Cardiac fibroblast (primary cell): ENCODE results near the gene BAZ2B.
"Not testable (repeated sequence)": the region's sequence is repeated elsewhere in the genome, so short reads cannot be mapped to it uniquely, and the experiment has no call there.

ENCODE experiments used
- DNase-seq, 2 donors: peaks; one replicate each; pipeline versions ENCODE4 v3.0.0 to v3.0.0-alpha.2; 2010; ENCODE audit warnings: low read depth in 2 of 2
- H3K4me3 ChIP-seq, 2 donors: replicated peaks in 1 of 2; 1 replicate in 1 of 2; 2 replicates in 1 of 2; pipeline ENCODE4 v1.5.1; 2011; ENCODE audit warnings: low read depth in 2 of 2, low read length in 2 of 2, mild to moderate bottlenecking in 2 of 2, moderate library complexity in 1 of 2
- TF ChIP-seq, protein P1 (sequence below): IDR thresholded peaks from one replicate; pipeline ENCODE4 v1.5.1; 2011; ENCODE audit warnings: low read depth, mild to moderate bottlenecking, low read length, inconsistent platforms

BAZ2B gene

DNA sequence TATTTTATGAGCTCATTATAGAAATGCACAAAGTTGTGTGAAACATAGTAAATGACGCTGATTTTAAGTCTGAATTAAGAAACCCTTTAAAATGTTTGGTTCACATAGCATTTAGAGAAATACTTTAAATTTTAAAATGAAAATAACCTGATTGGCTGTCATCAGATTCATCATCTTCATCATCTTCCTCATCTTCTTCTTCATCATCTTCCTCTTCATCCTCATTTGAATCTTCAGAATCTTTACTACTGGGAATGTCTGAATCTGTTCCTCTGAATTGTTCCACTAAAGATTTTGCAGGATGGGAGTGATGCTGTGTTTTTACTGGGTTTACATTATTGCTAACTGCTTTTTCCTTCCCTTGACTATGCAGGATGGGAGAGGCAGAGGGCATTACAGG lies 183.7 kb downstream of the BAZ2B start:
- TF ChIP-seq, protein P1, sequence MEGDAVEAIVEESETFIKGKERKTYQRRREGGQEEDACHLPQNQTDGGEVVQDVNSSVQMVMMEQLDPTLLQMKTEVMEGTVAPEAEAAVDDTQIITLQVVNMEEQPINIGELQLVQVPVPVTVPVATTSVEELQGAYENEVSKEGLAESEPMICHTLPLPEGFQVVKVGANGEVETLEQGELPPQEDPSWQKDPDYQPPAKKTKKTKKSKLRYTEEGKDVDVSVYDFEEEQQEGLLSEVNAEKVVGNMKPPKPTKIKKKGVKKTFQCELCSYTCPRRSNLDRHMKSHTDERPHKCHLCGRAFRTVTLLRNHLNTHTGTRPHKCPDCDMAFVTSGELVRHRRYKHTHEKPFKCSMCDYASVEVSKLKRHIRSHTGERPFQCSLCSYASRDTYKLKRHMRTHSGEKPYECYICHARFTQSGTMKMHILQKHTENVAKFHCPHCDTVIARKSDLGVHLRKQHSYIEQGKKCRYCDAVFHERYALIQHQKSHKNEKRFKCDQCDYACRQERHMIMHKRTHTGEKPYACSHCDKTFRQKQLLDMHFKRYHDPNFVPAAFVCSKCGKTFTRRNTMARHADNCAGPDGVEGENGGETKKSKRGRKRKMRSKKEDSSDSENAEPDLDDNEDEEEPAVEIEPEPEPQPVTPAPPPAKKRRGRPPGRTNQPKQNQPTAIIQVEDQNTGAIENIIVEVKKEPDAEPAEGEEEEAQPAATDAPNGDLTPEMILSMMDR: no peak
- DNase-seq: no peak
- H3K4me3 ChIP-seq: no peak overlapping the region

DNA sequence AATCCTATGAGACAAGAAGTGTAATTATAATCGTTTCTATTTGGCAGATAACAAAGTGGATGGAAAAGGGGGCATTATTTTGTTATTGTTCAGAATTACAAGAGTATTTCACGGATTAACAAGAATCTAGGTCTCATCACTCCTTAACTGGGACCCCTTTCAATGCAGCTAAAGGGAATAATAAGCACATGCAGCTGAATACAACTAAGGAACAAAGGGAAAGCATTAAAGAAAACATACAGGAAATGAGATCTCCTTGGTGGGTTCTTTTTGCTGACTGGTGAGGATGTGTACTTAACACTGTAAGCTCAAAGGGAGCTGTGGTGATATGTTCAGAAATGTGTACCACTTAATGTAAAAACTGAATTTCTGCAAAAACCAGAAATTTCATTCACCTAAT lies 189.3 kb downstream of the BAZ2B start:
- no peak for DNase-seq
- no peak overlapping the region for H3K4me3 ChIP-seq
- TF ChIP-seq, protein P1: no peak

DNA sequence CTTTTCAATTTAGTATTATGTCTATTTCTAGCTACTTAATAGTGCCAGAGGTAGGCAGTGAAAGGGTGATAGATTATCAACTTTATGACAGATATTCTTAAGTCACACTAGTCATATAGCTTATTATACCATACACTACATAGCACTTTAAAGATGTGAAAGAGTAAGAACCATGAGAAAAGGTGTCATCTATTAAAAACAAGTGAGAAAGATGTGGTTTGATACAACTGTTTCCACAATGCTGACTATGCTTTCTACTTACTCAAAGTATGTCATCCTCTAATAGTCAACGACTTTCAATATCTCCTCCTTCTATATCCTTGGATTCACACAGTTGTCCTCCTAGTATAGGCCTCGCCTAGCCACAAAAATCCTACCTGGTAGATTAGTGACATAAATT lies 196.9 kb downstream of the BAZ2B start:
- TF ChIP-seq, protein P1: no peak
- no peak overlapping the region for H3K4me3 ChIP-seq
- DNase-seq: no peak

DNA sequence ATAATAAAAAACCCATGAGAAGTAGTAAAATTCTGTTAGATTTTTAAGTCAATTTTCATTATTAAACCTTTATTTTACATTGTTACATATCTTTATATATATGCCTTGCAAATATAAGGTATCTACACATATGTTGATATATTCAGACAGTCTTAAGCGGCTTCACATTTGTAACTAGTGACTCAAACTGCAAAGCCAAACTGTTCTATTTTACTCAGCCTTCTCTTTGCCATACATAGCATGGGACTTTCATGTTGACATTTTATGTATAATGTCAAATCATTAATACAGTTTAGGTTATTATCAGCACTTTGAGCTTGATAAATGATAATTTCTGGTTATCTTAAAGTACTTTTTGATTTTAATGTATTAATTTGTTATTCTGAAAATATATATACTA lies 204.9 kb downstream of the BAZ2B start:
- TF ChIP-seq, protein P1: no peak
- no peak for DNase-seq
- H3K4me3 ChIP-seq: no peak overlapping the region

DNA sequence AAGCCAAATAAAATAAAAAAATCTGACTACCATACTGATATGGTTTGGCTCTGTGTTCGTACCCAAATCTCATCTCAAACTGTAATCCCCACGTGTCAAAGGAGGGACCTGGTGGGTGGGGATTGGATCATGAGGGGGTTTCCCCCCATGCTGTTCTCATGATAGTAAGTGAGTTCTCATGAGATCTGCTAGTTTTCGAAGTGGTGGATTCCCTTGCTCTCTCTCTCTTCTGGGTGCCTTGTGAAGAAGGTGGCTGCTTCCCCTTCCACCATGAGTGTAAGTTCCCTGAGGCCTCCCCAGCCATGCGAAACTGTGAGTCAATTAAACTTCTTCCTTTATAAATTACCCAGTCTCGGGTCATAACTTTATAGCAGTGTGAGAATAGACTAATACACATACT lies 206.1 kb downstream of the BAZ2B start:
- DNase-seq: no peak
- TF ChIP-seq, protein P1: no peak
- H3K4me3 ChIP-seq: no peak overlapping the region

DNA sequence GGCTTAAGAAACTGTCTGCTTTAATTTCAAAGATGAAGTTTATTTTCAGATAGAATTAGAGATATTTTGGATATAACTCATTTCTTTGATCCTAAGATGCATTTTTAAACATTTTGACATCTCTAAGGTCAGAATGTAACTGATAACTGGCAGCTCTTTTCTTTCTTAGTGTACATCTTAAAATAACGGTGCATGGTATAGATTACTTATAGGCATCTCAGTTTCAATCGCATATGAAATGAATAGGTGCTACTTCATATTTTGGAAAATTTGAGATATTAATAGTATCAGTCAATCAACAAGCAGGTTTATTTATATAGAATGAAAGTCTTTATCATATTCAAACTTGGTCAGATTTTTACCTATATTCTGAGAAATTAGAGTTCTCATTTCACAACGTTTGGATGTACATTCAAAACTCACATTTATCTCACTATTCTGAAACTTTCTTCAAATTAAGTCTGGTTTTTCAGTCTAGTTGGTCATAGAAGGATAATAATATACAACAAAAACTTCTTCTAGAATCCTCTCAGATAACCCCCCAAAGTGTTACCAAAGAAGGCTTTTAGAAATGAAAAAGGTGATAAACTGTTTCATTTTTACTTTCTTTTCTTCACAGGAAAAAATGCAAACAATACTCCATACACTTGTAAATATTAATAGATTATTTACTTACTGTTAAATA lies 207.1 kb downstream of the BAZ2B start:
- TF ChIP-seq, protein P1: no peak
- DNase-seq: no peak
- H3K4me3 ChIP-seq: no peak overlapping the region

DNA sequence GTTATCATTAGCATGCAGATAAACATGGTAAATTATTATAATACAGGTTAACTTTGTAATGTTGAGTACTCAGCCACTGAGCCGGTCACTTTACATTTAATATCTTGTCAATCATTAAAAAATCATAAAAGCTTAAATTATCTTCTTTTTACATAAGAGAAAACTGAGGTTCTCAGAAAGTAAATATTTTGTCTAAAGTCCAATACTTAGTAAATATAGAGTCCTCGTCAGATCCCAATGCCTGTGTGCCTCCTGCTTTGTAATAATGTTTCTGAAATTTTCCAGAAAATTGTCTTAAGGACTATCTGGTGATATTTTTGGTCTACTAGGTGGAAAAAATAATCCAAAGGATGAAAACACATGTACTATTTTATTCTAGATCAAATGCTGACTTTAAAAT lies 213.6 kb downstream of the BAZ2B start:
- no peak for DNase-seq
- TF ChIP-seq, protein P1: no peak

DNA sequence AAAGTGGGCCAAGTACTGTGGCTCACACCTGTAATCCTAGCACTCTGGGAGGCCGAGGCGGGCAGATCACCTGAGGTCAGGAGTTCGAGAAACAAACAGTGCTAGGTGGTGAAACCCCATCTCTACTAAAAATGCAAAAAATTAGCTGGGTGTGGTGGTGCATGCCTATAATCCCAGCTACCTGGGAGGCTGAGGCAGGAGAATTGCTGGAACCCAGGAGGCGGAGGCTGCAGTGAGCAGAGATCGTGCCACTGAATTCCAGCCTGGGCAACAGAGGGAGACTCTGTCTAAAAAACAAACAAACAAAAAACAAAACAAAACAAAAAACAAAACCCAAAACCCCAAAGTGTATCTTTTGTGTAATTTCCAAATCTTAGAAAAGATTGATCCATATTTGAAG lies 214.2 kb downstream of the BAZ2B start:
- not testable (repeated sequence) for DNase-seq

More for the DNA sequence above, 213.6 kb downstream of the BAZ2B start:
- H3K4me3 ChIP-seq: no peak overlapping the region

More for the DNA sequence above, 214.2 kb downstream of the BAZ2B start:
- H3K4me3 ChIP-seq: not testable (repeated sequence)
